GM21723 (cell line): ENCODE data around the gene REV1.

Experiments
- ATAC-seq: cut with Tn5 transposase; IDR thresholded peaks from one replicate; pipeline ENCODE4 v1.9.1; 2021; ENCODE audit warnings: mild to moderate bottlenecking, moderate library complexity; ENCODE audit not compliant: unreplicated experiment

Gene REV1

GRCh38 chr2:99451280-99451679 lies 38.5 kb downstream of the REV1 start:
- no peak for ATAC-seq

GRCh38 chr2:99450199-99450598 lies 39.6 kb downstream of the REV1 start:
- ATAC-seq = no peak

GRCh38 chr2:99448556-99448955 lies 41.3 kb downstream of the REV1 start:
- no peak for ATAC-seq

- ATAC-seq = no peak
Measured at GRCh38 chr2:99445065-99445464, 44.8 kb downstream of the REV1 start.

- ATAC-seq = no peak
Measured at GRCh38 chr2:99444222-99444621, 45.6 kb downstream of the REV1 start.

- ATAC-seq = no peak
Measured at GRCh38 chr2:99442837-99443236, 47.0 kb downstream of the REV1 start.

GRCh38 chr2:99439971-99440505 lies 49.8 kb downstream of the REV1 start:
- ATAC-seq = no peak

- no peak for ATAC-seq
Measured at GRCh38 chr2:99436874-99437273, 52.9 kb downstream of the REV1 start.

GRCh38 chr2:99433340-99433739 lies 56.5 kb downstream of the REV1 start:
- ATAC-seq = no peak

- ATAC-seq = no peak
Measured at GRCh38 chr2:99431587-99432275, 58.1 kb downstream of the REV1 start.

GRCh38 chr2:99430614-99431291 lies 59.1 kb downstream of the REV1 start:
- no peak for ATAC-seq

GRCh38 chr2:99425022-99425421 lies 64.8 kb downstream of the REV1 start:
- no peak for ATAC-seq

- ATAC-seq = no peak
Measured at GRCh38 chr2:99424371-99424770, 65.4 kb downstream of the REV1 start.

- ATAC-seq = no peak
Measured at GRCh38 chr2:99422599-99422998, 67.2 kb downstream of the REV1 start.

GRCh38 chr2:99421469-99421868 lies 68.3 kb downstream of the REV1 start:
- no peak for ATAC-seq

GRCh38 chr2:99420751-99421299 lies 69.0 kb downstream of the REV1 start:
- ATAC-seq = no peak

- no peak for ATAC-seq
Measured at GRCh38 chr2:99420031-99420430, 69.8 kb downstream of the REV1 start.

- no peak for ATAC-seq
Measured at GRCh38 chr2:99417396-99417795, 72.4 kb downstream of the REV1 start.

GRCh38 chr2:99414566-99414965 lies 75.3 kb downstream of the REV1 start:
- no peak for ATAC-seq

GRCh38 chr2:99410276-99410675 lies 79.5 kb downstream of the REV1 start:
- no peak for ATAC-seq

- no peak for ATAC-seq
Measured at GRCh38 chr2:99406137-99406536, 83.7 kb downstream of the REV1 start.
